ENCODE measurements around the gene AATK. TPM values are rescaled to one million over a fixed set of nuclear protein-coding genes. Genes with fewer than 3 reads are reported as not detected.
A peak's percentile ranks its signal among the peaks of the same experiment; 100 is the strongest.

Gene AATK
- total and polyA plus RNA-seq, 2 of the 13 experiments (the other 11 are each of a cell fraction or from before 2014, with no cell fraction given): 2.9 to 8.4 TPM

GRCh38 chr17:81082177-81083073 lies 83.6 kb downstream of the AATK start (continued):
- TF ChIP-seq ZFYVE20 (CRISPR knock-in tag; IDR thresholded peaks at IDR 0.05; ENCODE audit: borderline replicate concordance, low read depth): 0 out of 2 replicates have a peak, but pooled peaks have one; percentile 79
- TF ChIP-seq ZNF883 (CRISPR knock-in tag; IDR thresholded peaks at IDR 0.05; ENCODE audit: not compliant biosample characterization): peak; percentile 9
- TF ChIP-seq ZNF572 (CRISPR knock-in tag; IDR thresholded peaks at IDR 0.05): 0 out of 2 replicates have a peak, but pooled peaks have one; percentile 51
- 0 out of 2 replicates have a peak, but pooled peaks have one; percentile 55 for TF ChIP-seq CENPT (CRISPR knock-in tag; IDR thresholded peaks at IDR 0.05; ENCODE audit: low read depth)

- POLR2A ChIA-PET: no interaction called here
- Histone ChIP-seq H3K36me3 (replicated peaks in 1 of 2; ENCODE audit: control insufficient read depth in 1 of 2, insufficient read depth in 2 of 2, low read length in 2 of 2) (peaks cover 17 to 28% of the 10 kb centered on the region in 2 experiments), H3K9ac (ENCODE audit: insufficient read depth, low read depth, low read length) (no peak overlapping the region), H3K27ac (ENCODE audit: extremely low read length, insufficient read depth, low read length) (peak overlapping the region; percentile 86), H3K27me3 (ENCODE audit: control insufficient read depth in 1 of 2, insufficient read depth in 2 of 2, low read length in 2 of 2) (no peaks in the 10 kb centered on the region), H3K4me3 (replicated peaks in 1 of 3; ENCODE audit: insufficient read depth in 1 of 3, low read depth in 2 of 3, low read length in 3 of 3) (no peak overlapping the region), H2AFZ (ENCODE audit: low read length) (no peak overlapping the region), H4K20me1 (ENCODE audit: insufficient read depth, low read length) (no peaks in the 10 kb centered on the region), H3K4me1 (ENCODE audit: insufficient read depth, low read length) (peaks cover 34% of the 10 kb centered on the region), H3K9me3 (ENCODE audit: low read length) (no peaks in the 10 kb centered on the region), H3K79me2 (ENCODE audit: insufficient read depth, low read length) (peaks cover 4% of the 10 kb centered on the region), H3K4me2 (ENCODE audit: low read depth, low read length) (no peak overlapping the region)
- CTCF ChIA-PET (ENCODE audit: low intra/inter-chr PET ratio, low total read pairs): no interaction called here
- ATAC-seq (no peak), FAIRE-seq (no peak), DNase-seq (ENCODE audit: low spot score) (no peak)
- intact Hi-C loops (cut with micrococcal nuclease; ENCODE audit: unreplicated experiment) (loop anchor here (5.0 kb wide), 1 partner anchor 34 kb away; no protein-coding TSS in a partner anchor), in situ Hi-C loops (cut with HindIII; ENCODE audit: extremely low pct_ligation_motif_present, low pct_unique_long_range_greater_than_20kb) (loop anchor here (5.0 kb wide), 1 partner anchor 39 kb away; no protein-coding TSS in a partner anchor)
- 95% methylated on average over 32 of the region's 33 CpGs for WGBS (ENCODE audit: low lambda C conversion rate)
- BruUV-seq (replicated peaks): no TSS peak
- TF ChIP-seq ZNF101 (CRISPR knock-in tag; IDR thresholded peaks at IDR 0.05; ENCODE audit: borderline replicate concordance, low read depth): no peak
- TF ChIP-seq ZBTB7B (CRISPR knock-in tag; IDR thresholded peaks at IDR 0.05): no peak
- no peak for TF ChIP-seq PAX8 (CRISPR knock-in tag; IDR thresholded peaks at IDR 0.05; ENCODE audit: borderline replicate concordance)
- TF ChIP-seq PAWR (CRISPR knock-in tag; IDR thresholded peaks at IDR 0.05; ENCODE audit: borderline replicate concordance): no peak
- no peak for TF ChIP-seq TCF7L2 (IDR thresholded peaks at IDR 0.05; ENCODE audit: low read depth, low read length)
- no peak for TF ChIP-seq ZNF124 (CRISPR knock-in tag; IDR thresholded peaks at IDR 0.05)
- no peak for TF ChIP-seq ONECUT2 (CRISPR knock-in tag; IDR thresholded peaks at IDR 0.05)
- no peak for TF ChIP-seq ZNF761 (CRISPR knock-in tag; conservative IDR thresholded peaks at IDR 0.05)
- TF ChIP-seq HNRNPH1 (optimal IDR thresholded peaks at IDR 0.05; ENCODE audit: low read depth, low read length): no peak
Observed at GRCh38 chr17:81081222-81082176, 84.5 kb downstream of the AATK start.

Measured in HepG2 (cell line).